Bronchial epithelial cell (primary cell): ENCODE results near the gene ETFBKMT. TPM values are rescaled to one million over a fixed set of nuclear protein-coding genes. Genes with fewer than 3 reads are reported as not detected.

Experiments used
- DNase-seq: peaks from one replicate; pipeline ENCODE4 v3.0.0-alpha.2; 2010; ENCODE audit warnings: low read depth
- FAIRE-seq: peaks from 2 replicates; lab custom pipeline; 2011; peaks lifted over from hg19 to GRCh38; lab: Jason Lieb, UNC
- H3K27me3 ChIP-seq: 2 replicates; pipeline ENCODE4 v1.5.1; 2011; ENCODE audit warnings: low read length; ENCODE audit not compliant: control insufficient read depth, insufficient read depth
- H3K36me3 ChIP-seq: 2 replicates; pipeline ENCODE4 v1.5.1; 2011; ENCODE audit warnings: low read length; ENCODE audit not compliant: control insufficient read depth, insufficient read depth
- H3K4me3 ChIP-seq: 2 replicates; pipeline ENCODE4 v1.5.1; 2011; ENCODE audit warnings: mild to moderate bottlenecking, low read depth, low read length, control low read depth
- total RNA-seq: library from RNA; depleted of rRNA; stranded (reverse); fragments of >200 nt; gene quantifications from 2 replicates; pipeline ENCODE4 v1.2.1, GENCODE V29; 2014
- TF ChIP-seq, protein P1 (sequence below): IDR thresholded peaks from 2 replicates; pipeline ENCODE4 v1.5.1; 2011; ENCODE audit warnings: mild to moderate bottlenecking, moderate library complexity, low read length, control low read depth, inconsistent platforms; ENCODE audit not compliant: insufficient read depth, severe bottlenecking

ETFBKMT gene
- total RNA-seq, 1 donor from 2014 or later, result 0.79 TPM

DNA sequence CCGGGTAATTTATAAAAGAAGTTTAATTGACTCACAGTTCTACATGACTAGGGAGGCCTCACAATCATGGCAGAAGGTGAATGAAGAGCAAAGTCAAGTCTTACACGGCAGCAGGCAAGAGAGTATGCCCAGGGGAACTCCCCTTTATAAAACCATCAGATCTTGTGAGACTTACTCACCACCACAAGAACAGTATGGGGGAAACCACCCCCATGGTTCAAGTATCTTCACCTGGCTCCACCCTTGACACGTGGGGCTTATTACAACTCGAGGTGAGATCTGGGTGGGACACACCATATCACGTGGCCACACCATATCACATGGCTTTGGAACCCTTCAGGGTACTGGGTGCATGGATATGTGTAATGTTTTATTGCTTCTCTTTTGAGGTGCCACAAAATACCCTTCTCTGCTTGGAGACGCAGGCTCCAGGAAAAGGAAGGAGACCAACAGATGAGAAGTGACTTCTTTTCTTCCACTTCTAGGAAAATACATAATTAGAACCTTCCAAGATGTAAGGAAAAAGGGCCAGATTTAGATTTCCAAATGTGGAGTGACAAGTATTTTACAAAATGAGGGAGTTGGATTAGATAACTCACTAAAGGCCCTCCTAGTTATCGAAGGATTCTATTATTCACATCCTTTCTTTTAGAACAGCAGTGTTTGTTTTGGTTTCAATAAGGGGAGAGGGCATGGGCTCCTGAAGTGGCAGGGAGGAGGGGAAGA is 33.1 kb upstream of the ETFBKMT start:
- no peak for FAIRE-seq

DNA sequence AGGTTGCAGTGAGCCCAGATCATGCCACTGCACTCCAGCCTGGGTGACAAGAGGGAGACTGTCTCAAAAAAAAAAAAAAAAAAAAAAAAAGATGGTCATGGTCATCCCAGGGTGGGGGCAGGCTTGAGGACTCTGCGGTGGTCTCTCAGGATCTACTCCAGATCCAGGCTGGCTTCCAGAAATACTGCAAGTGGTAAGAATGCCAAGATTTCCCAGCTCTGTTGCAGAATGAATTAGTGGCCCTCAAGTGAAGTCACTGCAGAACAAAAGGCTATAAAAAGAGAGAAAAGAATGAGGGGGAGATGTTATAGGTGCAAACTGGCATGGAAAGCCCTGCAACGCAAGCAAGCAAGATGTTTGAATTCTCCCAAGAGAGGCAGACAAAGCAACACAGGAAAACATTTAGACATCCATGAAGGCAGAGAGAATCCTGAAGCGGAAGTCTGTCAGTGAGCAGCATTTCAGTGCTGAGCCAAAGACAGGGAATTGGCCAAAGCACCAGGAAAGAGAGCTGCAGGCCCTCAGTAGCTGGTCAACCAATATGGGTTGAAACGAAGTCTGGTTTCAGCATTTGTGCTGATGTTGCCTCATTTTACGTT is 31.9 kb upstream of the ETFBKMT start:
- DNase-seq (no peak), FAIRE-seq (no peak)
- Histone ChIP-seq H3K4me3 (no peak overlapping the region), H3K36me3 (no peaks in the 10 kb centered on the region), H3K27me3 (no peaks in the 10 kb centered on the region)
- TF ChIP-seq, protein P1, sequence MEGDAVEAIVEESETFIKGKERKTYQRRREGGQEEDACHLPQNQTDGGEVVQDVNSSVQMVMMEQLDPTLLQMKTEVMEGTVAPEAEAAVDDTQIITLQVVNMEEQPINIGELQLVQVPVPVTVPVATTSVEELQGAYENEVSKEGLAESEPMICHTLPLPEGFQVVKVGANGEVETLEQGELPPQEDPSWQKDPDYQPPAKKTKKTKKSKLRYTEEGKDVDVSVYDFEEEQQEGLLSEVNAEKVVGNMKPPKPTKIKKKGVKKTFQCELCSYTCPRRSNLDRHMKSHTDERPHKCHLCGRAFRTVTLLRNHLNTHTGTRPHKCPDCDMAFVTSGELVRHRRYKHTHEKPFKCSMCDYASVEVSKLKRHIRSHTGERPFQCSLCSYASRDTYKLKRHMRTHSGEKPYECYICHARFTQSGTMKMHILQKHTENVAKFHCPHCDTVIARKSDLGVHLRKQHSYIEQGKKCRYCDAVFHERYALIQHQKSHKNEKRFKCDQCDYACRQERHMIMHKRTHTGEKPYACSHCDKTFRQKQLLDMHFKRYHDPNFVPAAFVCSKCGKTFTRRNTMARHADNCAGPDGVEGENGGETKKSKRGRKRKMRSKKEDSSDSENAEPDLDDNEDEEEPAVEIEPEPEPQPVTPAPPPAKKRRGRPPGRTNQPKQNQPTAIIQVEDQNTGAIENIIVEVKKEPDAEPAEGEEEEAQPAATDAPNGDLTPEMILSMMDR, result no peak

More for the DNA sequence above, 33.1 kb upstream of the ETFBKMT start:
- H3K27me3 ChIP-seq, result no peaks in the 10 kb centered on the region
- no peaks in the 10 kb centered on the region for H3K36me3 ChIP-seq
- no peak overlapping the region for H3K4me3 ChIP-seq
- no peak for DNase-seq
- TF ChIP-seq, protein P1, result no peak

DNA sequence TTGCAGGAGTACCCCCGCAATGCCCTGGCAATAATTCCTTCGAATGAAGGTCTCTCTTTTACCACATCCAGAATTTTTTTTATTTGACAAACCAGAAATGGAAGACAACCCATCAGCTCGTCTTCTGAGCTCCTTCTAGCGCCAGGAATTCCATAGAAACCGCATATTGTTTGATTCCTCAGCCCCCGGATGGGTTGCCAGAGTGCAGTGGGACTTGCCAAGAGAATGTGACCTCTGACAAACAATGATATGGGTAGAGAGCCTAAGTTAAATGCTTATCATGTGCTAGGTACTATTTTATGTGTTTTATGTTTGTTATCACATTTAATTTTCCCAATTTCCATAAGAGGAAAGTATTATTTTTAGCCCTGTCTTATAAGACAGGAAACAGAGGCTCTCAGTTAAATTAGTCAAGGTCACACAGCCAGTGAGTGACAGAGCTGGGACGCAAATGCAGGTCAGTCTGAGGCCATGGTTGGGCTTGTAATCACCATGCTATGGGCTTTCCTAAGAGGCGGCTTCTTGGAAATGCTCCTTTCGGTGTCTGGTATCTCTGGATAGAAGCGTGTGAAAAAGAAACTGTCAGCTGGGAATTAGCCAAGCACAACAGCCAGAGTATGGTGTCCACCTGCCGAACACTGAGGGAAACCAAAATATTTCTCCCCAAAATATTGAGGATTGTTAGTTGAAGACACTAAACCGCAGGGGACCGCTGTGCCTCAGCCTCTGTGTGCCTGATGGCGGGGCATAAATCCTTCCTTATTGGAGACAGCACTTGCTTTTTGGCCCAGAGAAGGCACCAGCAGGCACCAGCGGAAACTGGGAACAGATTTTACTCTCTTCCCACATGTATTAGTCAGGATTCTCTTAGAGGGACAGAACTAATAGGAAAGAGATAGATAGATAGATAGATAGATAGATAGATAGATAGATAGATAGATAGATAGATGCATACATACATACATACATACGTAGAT is 29.4 kb upstream of the ETFBKMT start:
- DNase-seq (no peak), FAIRE-seq (no peak)
- TF ChIP-seq, protein P1, result no peak
- no peaks in the 10 kb centered on the region for H3K27me3 ChIP-seq
- no peak overlapping the region for H3K4me3 ChIP-seq
- no peaks in the 10 kb centered on the region for H3K36me3 ChIP-seq

DNA sequence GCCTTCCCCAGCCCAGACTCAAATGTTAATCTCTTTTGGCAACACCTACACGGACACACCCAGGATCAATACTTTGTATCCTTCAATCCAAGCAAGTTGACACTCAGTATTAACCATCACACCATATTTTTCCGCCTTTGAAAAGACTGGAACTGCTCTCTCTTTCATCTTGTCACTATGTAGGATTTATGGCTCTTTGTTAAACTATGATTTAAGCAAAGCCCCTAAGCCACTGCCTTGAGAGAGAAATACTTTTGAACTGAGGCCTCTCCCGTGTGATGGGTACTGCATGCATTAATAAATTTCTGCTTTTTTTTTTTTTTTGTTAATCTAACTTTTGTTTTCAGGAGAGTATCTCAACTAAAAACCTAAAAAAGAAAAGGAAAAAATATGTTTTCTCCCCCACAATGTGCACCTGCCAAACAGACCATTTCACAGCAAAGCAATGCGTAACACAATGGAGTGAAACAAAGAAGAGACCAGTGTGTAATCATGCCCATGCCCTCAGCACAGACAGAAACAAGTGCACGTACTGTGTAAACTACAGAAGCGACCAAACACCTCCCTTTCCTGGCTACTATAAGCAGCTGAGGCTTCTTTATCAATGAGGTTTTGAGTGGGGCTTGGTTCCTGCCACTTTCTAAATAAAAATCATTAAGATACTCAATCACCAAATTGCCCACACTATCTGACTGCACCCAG is 28.3 kb upstream of the ETFBKMT start:
- TF ChIP-seq, protein P1, result no peak
- no peak for DNase-seq
- no peaks in the 10 kb centered on the region for H3K27me3 ChIP-seq
- no peak for FAIRE-seq
- H3K36me3 ChIP-seq, result no peaks in the 10 kb centered on the region
- no peak overlapping the region for H3K4me3 ChIP-seq

DNA sequence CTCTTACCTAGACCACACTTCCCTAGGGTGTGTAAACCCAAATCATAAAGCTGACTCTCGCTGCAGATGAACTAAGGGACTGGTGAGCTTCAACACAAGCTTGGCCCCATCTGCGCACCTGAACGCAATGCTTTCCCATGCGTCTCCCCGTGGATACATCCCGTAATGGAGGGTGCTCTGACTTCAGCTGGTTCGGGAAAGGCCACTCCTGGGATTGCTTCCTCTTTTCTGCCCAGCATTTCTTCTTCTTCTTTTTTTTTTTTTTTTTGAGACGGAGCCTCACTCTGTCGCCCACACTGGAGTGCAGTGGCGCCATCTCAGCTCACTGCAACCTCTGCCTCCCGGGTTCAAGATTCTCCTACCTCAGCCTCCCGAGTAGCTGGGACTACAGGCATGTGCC is 27.7 kb upstream of the ETFBKMT start:
- no peak for DNase-seq
- H3K27me3 ChIP-seq, result no peaks in the 10 kb centered on the region
- no peak for FAIRE-seq
- no peaks in the 10 kb centered on the region for H3K36me3 ChIP-seq
- H3K4me3 ChIP-seq, result no peak overlapping the region
- TF ChIP-seq, protein P1, result no peak
